GM18867 (cell line): Measurements from ENCODE around the gene OBSCN.

Experiments
- ATAC-seq: cut with Tn5 transposase; IDR thresholded peaks from one replicate; pipeline ENCODE4 v1.9.1; 2021; ENCODE audit warnings: mild to moderate bottlenecking, moderate library complexity; ENCODE audit not compliant: unreplicated experiment

Gene OBSCN

DNA sequence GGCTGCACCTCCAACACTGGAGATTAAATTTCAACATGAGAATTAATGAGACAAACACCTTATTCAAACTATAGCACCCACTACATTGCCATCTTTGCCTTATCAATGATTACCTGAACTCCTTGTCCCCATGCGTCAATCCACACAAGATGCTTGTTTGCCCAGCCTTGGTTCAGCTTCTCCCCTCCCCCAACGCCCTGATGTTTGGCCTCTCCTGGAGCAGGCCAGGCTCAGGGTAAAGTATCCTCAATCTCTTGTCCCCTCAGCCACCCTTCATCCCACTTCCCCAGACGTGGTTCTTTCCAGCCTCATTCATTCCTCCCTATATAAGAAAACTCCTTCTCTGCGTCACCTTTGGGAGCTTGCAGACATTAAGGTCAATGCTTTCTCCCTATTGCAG, 220.6 kb downstream of the OBSCN start:
- ATAC-seq: no peak
